22Rv1 (cell line): Measurements from ENCODE around the gene CDK14.

ENCODE experiments used
- CTCF ChIP-seq: fragments of 450-650 bp; IDR thresholded peaks from 2 replicates; pipeline ENCODE4 v1.5.1; 2017; ENCODE audit warnings: mild to moderate bottlenecking
- ZFX ChIP-seq: fragments of 450-650 bp; IDR thresholded peaks from 2 replicates; pipeline ENCODE4 v1.6.1; 2017; ENCODE audit warnings: antibody characterized with exemption, borderline replicate concordance

GRCh38 chr7:91039033-91039432, 442.9 kb downstream of the CDK14 start:
- no peak for TF ChIP-seq CTCF
- no peak for TF ChIP-seq ZFX
